IMR-90 (cell line): ENCODE measurements around the gene CHRNA7. TPM values are rescaled to one million over a fixed set of nuclear protein-coding genes. Genes with fewer than 3 reads are reported as not detected.

Experiments used
- ATAC-seq: fragments of 200-7000 bp; cut with Tn5 transposase; 2 replicates; pipeline ENCODE4 v1.9.1; 2020; ENCODE audit warnings: low read depth, mild to moderate bottlenecking, moderate library complexity
- BruUV-seq: library from RNA; stranded (reverse); fragments of 400-500 nt; replicated peaks from 2 replicates; lab custom pipeline; 2021; lab: Mats Ljungman, UMichigan
- CTCF ChIA-PET: fragments of 300-600 bp; formaldehyde crosslinking; extraction: SDS; loops from one replicate; lab custom pipeline; 2021; ENCODE audit warnings: antibody characterized with exemption; lab: Yijun Ruan, JAX
- POLR2A ChIA-PET: fragments of 300-600 bp; sonication (Branson Sonifier 250); formaldehyde crosslinking; loops from one replicate; lab custom pipeline; 2022; ENCODE audit warnings: antibody characterized with exemption; ENCODE audit not compliant: unreplicated experiment; lab: Charles Lee
- DNase-seq: peaks from one replicate; pipeline ENCODE4 v3.0.0; 2013
- H2AFZ ChIP-seq: replicated peaks from 2 replicates; pipeline ENCODE3; 2013; ENCODE audit warnings: low read length, mild to moderate bottlenecking; ENCODE audit not compliant: poor library complexity
- H2AK5ac ChIP-seq: 2 replicates; pipeline ENCODE4 v1.6.1; 2013; ENCODE audit warnings: low read depth, low read length, inconsistent platforms
- H2AK9ac ChIP-seq: replicated peaks from 2 replicates; pipeline ENCODE3; 2013; ENCODE audit warnings: mild to moderate bottlenecking, low read depth, low read length, moderate library complexity; ENCODE audit not compliant: poor library complexity
- H2BK120ac ChIP-seq: 2 replicates; pipeline ENCODE4 v1.6.1; 2013; ENCODE audit warnings: low read depth, low read length, inconsistent platforms
- H2BK15ac ChIP-seq: 3 replicates; pipeline ENCODE4 v1.6.1; 2013; ENCODE audit warnings: low read depth, low read length, inconsistent platforms
- H2BK20ac ChIP-seq: 2 replicates; pipeline ENCODE4 v1.6.1; 2013; ENCODE audit warnings: low read depth, mild to moderate bottlenecking, inconsistent platforms, low read length, moderate library complexity
- H2BK5ac ChIP-seq: 2 replicates; pipeline ENCODE4 v1.6.1; 2013; ENCODE audit warnings: mild to moderate bottlenecking, low read depth, low read length, inconsistent platforms; ENCODE audit not compliant: poor library complexity, severe bottlenecking
- H3K14ac ChIP-seq: replicated peaks from 2 replicates; pipeline ENCODE4 v1.6.1; 2013; ENCODE audit warnings: low read depth, low read length, inconsistent platforms
- H3K18ac ChIP-seq: 2 replicates; pipeline ENCODE4 v1.6.1; 2013; ENCODE audit warnings: low read depth, low read length, control low read depth
- H3K23ac ChIP-seq: 2 replicates; pipeline ENCODE4 v1.6.1; 2013; ENCODE audit warnings: low read depth, low read length, inconsistent platforms
- H3K27ac ChIP-seq: 2 replicates; pipeline ENCODE4 v1.5.1; 2013; ENCODE audit warnings: mild to moderate bottlenecking, control low read depth, low read length; ENCODE audit not compliant: insufficient read depth
- H3K27me3 ChIP-seq: 2 replicates; pipeline ENCODE4 v1.6.1; 2013; ENCODE audit warnings: low read length; ENCODE audit not compliant: control insufficient read depth, insufficient read depth
- H3K36me3 ChIP-seq: 2 replicates; pipeline ENCODE4 v1.6.1; 2013; ENCODE audit warnings: low read length, mixed read lengths; ENCODE audit not compliant: control insufficient read depth, insufficient read depth
- H3K4ac ChIP-seq: 2 replicates; pipeline ENCODE4 v1.6.1; 2013; ENCODE audit warnings: low read depth, low read length, inconsistent platforms
- H3K4me1 ChIP-seq: 2 replicates; pipeline ENCODE4 v1.6.1; 2013; ENCODE audit warnings: low read length, mixed read lengths; ENCODE audit not compliant: control insufficient read depth, insufficient read depth
- H3K4me2 ChIP-seq: 2 replicates; pipeline ENCODE4 v1.6.1; 2013; ENCODE audit warnings: low read depth, mild to moderate bottlenecking, control low read depth, low read length, moderate library complexity
- H3K4me3 ChIP-seq: 2 replicates; pipeline ENCODE4 v1.5.1; 2013; ENCODE audit warnings: low read depth, mild to moderate bottlenecking, control low read depth, low read length, moderate library complexity; ENCODE audit not compliant: insufficient read depth
- H3K56ac ChIP-seq: 2 replicates; pipeline ENCODE4 v1.6.1; 2013; ENCODE audit warnings: low read length, inconsistent platforms; ENCODE audit not compliant: insufficient read depth; ENCODE audit errors: extremely low read depth
- H3K79me1 ChIP-seq, 2 experiments: 2 replicates each; pipeline ENCODE4 v1.6.1; 2013; ENCODE audit warnings: low read length in 2 of 2, inconsistent platforms in 1 of 2, low read depth in 1 of 2
- H3K9ac ChIP-seq: 2 replicates; pipeline ENCODE4 v1.6.1; 2013; ENCODE audit warnings: low read depth, low read length, control low read depth
- H3K9me1 ChIP-seq: 2 replicates; pipeline ENCODE4 v1.6.1; 2013; ENCODE audit warnings: low read length, inconsistent platforms; ENCODE audit not compliant: insufficient read depth
- H3K9me3 ChIP-seq: 2 replicates; pipeline ENCODE4 v1.6.1; 2013; ENCODE audit warnings: low read length; ENCODE audit not compliant: control insufficient read depth, insufficient read depth
- H4K20me1 ChIP-seq: 2 replicates; pipeline ENCODE4 v1.6.1; 2013; ENCODE audit warnings: low read length, inconsistent platforms; ENCODE audit not compliant: insufficient read depth
- H4K5ac ChIP-seq: 2 replicates; pipeline ENCODE4 v1.6.1; 2013; ENCODE audit warnings: mild to moderate bottlenecking, low read depth, low read length, control low read depth
- H4K8ac ChIP-seq, 2 experiments: 2 replicates each; pipeline ENCODE4 v1.6.1; 2013; ENCODE audit warnings: low read depth in 2 of 2, low read length in 2 of 2, control low read depth in 1 of 2, inconsistent platforms in 1 of 2
- H4K91ac ChIP-seq: 2 replicates; pipeline ENCODE4 v1.6.1; 2013; ENCODE audit warnings: low read depth, low read length, inconsistent platforms; ENCODE audit not compliant: insufficient read depth
- CTCF ChIP-seq: conservative IDR thresholded peaks from 2 replicates; pipeline ENCODE4 v1.5.1; 2012; ENCODE audit warnings: mild to moderate bottlenecking, low read depth, low read length, improper control_type of control experiment
- ELK1 ChIP-seq: fragments of 150-350 bp; IDR thresholded peaks from 2 replicates; pipeline ENCODE4 v1.6.1; 2016; ENCODE audit warnings: low read depth, mild to moderate bottlenecking, low read length, moderate library complexity, borderline replicate concordance
- FOS ChIP-seq: fragments of 150-350 bp; IDR thresholded peaks from 2 replicates; pipeline ENCODE4 v1.6.1; 2016; ENCODE audit warnings: low read depth, low read length
- MAZ ChIP-seq: IDR thresholded peaks from 2 replicates; pipeline ENCODE4 v1.6.1; 2012; ENCODE audit warnings: low read depth, mild to moderate bottlenecking, low read length, improper control_type of control experiment, moderate library complexity, borderline replicate concordance
- RAD21 ChIP-seq: IDR thresholded peaks from 2 replicates; pipeline ENCODE4 v1.6.1; 2012; ENCODE audit warnings: low read length, improper control_type of control experiment
- RFX5 ChIP-seq: IDR thresholded peaks from 2 replicates; pipeline ENCODE4 v1.8.0; 2012; ENCODE audit warnings: low read depth, mild to moderate bottlenecking, low read length, moderate library complexity
- WGBS, 2 experiments: methylation state at CpG; one replicate each; pipeline versions ENCODE4 v1.1.5 to v1.1.7; 2013; ENCODE audit warnings: missing lambda C conversion rate in 2 of 2; ENCODE audit not compliant: insufficient read length in 1 of 2; ENCODE audit errors: extremely low coverage in 2 of 2; 5-methylcytosine and 5-hydroxymethylcytosine counted together
- dilution Hi-C: fragments of 300-500 bp; cut with HindIII; formaldehyde crosslinking; loops from one replicate; pipeline ENCODE4 v1.14.3; 2018; ENCODE audit warnings: low sequenced_read_pairs; ENCODE audit not compliant: unreplicated experiment
- in situ Hi-C: fragments of 300-500 bp; cut with MboI; formaldehyde crosslinking; loops from 3 replicates; pipeline ENCODE4 v1.14.3; 2019; ENCODE audit warnings: low sequenced_read_pairs, inconsistent platforms, mixed read lengths
- intact Hi-C: fragments of 100-400 bp; cut with micrococcal nuclease; formaldehyde crosslinking; loops from 2 replicates; pipeline ENCODE4 v1.10.0; 2022
- polyA plus RNA-seq, 3 experiments: library from polyadenylated mRNA; depleted of rRNA; stranded (reverse); fragments of >200 nt; gene quantifications; 2 replicates each; pipeline ENCODE4 v1.2.3, GENCODE V29; 2012; ENCODE audit warnings: low replicate concordance in 1 of 3
- total RNA-seq: library from RNA; depleted of rRNA; stranded (reverse); fragments of >200 nt; gene quantifications from 2 replicates; pipeline ENCODE4 v1.2.3, GENCODE V29; 2012

CHRNA7 gene
- total and polyA plus RNA-seq, 2 of the 4 experiments (the other 2 are of a cell fraction): 0.10 TPM; not detected in 1

- Histone ChIP-seq H3K4me2 (no peak overlapping the region), H2BK120ac (no peak overlapping the region), H3K56ac (no peak overlapping the region), H3K9me1 (no peaks in the 10 kb centered on the region), H3K4me3 (no peak overlapping the region), H2AK5ac (no peak overlapping the region), H4K20me1 (no peaks in the 10 kb centered on the region), H2BK5ac (no peak overlapping the region), H3K79me1 (no peaks in the 10 kb centered on the region), H3K23ac (no peak overlapping the region), H3K4ac (no peak overlapping the region), H3K36me3 (no peaks in the 10 kb centered on the region), H2BK20ac (no peak overlapping the region), H3K9me3 (no peaks in the 10 kb centered on the region), H2AFZ (no peak overlapping the region), H3K27ac (no peak overlapping the region), H3K18ac (no peak overlapping the region), H3K14ac (no peak overlapping the region), H4K8ac (no peak overlapping the region), H3K27me3 (no peaks in the 10 kb centered on the region), H3K9ac (no peak overlapping the region), H3K4me1 (no peaks in the 10 kb centered on the region), H2BK15ac (no peak overlapping the region), H4K5ac (no peak overlapping the region), H4K91ac (no peak overlapping the region), H2AK9ac (no peak overlapping the region)
- TF ChIP-seq RAD21 (no peak), CTCF (no peak), FOS (no peak), RFX5 (no peak), MAZ (no peak), ELK1 (no peak)
- ATAC-seq: no peak
- BruUV-seq: no TSS peak
- dilution Hi-C loops (no loop called here), intact Hi-C loops (no loop called here), in situ Hi-C loops (no loop called here)
- no peak for DNase-seq
- POLR2A ChIA-PET: no interaction called here
- CTCF ChIA-PET: no interaction called here
- WGBS, 2 experiments: no CpG with 5 or more reads among the region's 4 CpGs
Measured at GRCh38 chr15:32124726-32125125, 94.4 kb downstream of the CHRNA7 start.
